ENCODE measurements around the gene ACAD10. TPM values are rescaled to one million over a fixed set of nuclear protein-coding genes. Genes with fewer than 3 reads are reported as not detected.

The ACAD10 gene
- total and polyA plus RNA-seq, 10 of the 15 experiments (the other 5 are each of a cell fraction or from before 2014, with no cell fraction given): 2.9 to 21.9 (median 17.5) TPM

- no peak for TF ChIP-seq EED (IDR thresholded peaks at IDR 0.05; ENCODE audit: low read depth)
- no peak for TF ChIP-seq TCF7 (IDR thresholded peaks at IDR 0.05; ENCODE audit: borderline replicate concordance)
- peak in 1 of 2 experiments; percentile 47; a peak in 1 of 4 replicates for TF ChIP-seq BHLHE40 (IDR thresholded peaks at IDR 0.05; ENCODE audit: borderline replicate concordance in 1 of 2, low read depth in 2 of 2, low read length in 1 of 2)
- TF ChIP-seq HDAC6 (IDR thresholded peaks at IDR 0.05; ENCODE audit: unreplicated experiment): no peak
- TF ChIP-seq MAX (IDR thresholded peaks at IDR 0.05; ENCODE audit: low read depth, low read length): no peak; the same call in 1 of the 2 replicates
- TF ChIP-seq NR2C2 (IDR thresholded peaks at IDR 0.05; ENCODE audit: borderline replicate concordance, control insufficient read depth, insufficient read length, low read depth): no peak
- TF ChIP-seq RB1 (IDR thresholded peaks at IDR 0.05; ENCODE audit: borderline replicate concordance): no peak
- TF ChIP-seq PAX5 (IDR thresholded peaks at IDR 0.05; ENCODE audit: borderline replicate concordance, low read depth, low read length): peak; percentile 40; the same call in 1 of the 2 replicates
- TF ChIP-seq MYB (IDR thresholded peaks at IDR 0.05; ENCODE audit: borderline replicate concordance, low read depth, low read length): no peak
- TF ChIP-seq RFX5 (IDR thresholded peaks at IDR 0.05; ENCODE audit: low read depth, low read length): 0 out of 2 replicates have a peak, but pooled peaks have one; percentile 23
- no peak for TF ChIP-seq SREBF2 (IDR thresholded peaks at IDR 0.05; ENCODE audit: low read length)
- no peak for TF ChIP-seq ZBED1 (IDR thresholded peaks at IDR 0.05; ENCODE audit: borderline replicate concordance)
- peak; percentile 62 for TF ChIP-seq POLR2A (IDR thresholded peaks at IDR 0.05; ENCODE audit: low read depth, low read length)
- no peak for TF ChIP-seq SIN3A (IDR thresholded peaks at IDR 0.05; ENCODE audit: low read depth, low read length)
- peak; percentile 99 for TF ChIP-seq SPI1 (IDR thresholded peaks at IDR 0.05; ENCODE audit: borderline replicate concordance, insufficient read depth, low read depth, low read length)
- no peak for TF ChIP-seq CHD4 (IDR thresholded peaks at IDR 0.05)
- no peak for TF ChIP-seq CHD1 (IDR thresholded peaks at IDR 0.05; ENCODE audit: low read depth, low read length)
- no peak for TF ChIP-seq ZBTB4 (CRISPR knock-in tag; IDR thresholded peaks at IDR 0.05)
- no peak for TF ChIP-seq ASH2L (IDR thresholded peaks at IDR 0.05; ENCODE audit: borderline replicate concordance, low read depth)
- no peak for TF ChIP-seq CEBPB (IDR thresholded peaks at IDR 0.05; ENCODE audit: borderline replicate concordance in 1 of 2, low read depth in 2 of 2, low read length in 2 of 2)
- TF ChIP-seq CBX3 (IDR thresholded peaks at IDR 0.05; ENCODE audit: borderline replicate concordance, low read depth): no peak
- TF ChIP-seq BCLAF1 (IDR thresholded peaks at IDR 0.05): no peak
- TF ChIP-seq MYC (IDR thresholded peaks at IDR 0.05; ENCODE audit: insufficient read depth, insufficient read length, insufficient replicate concordance, low read length, severe bottlenecking): no peak
- no peak for TF ChIP-seq ZNF24 (IDR thresholded peaks at IDR 0.05)
These were observed 89.6 kb downstream of the ACAD10 start (continued) for GRCh38 chr12:111775205-111776193.
